Measurements from ENCODE around the gene NTSR2.

- TF ChIP-seq CTCF (IDR thresholded peaks at IDR 0.05; ENCODE audit: insufficient read depth, low read depth, low read length) (no peak), EZH2 (IDR thresholded peaks at IDR 0.05; ENCODE audit: insufficient read depth, low read length) (no peak)
Measured at GRCh38 chr2:11719230-11719977, 49.4 kb upstream of the NTSR2 start.
